Heart right ventricle (tissue), 16 donors: ENCODE measurements around the gene TLCD1. TPM values are rescaled to one million over a fixed set of nuclear protein-coding genes. Genes with fewer than 3 reads are reported as not detected.

ENCODE experiments used
- ATAC-seq, 8 donors: fragments of 200-7000 bp; cut with Tn5 transposase; one replicate each; pipeline ENCODE4 v1.9.1; 2020; ENCODE audit warnings: mild to moderate bottlenecking in 8 of 8, moderate library complexity in 8 of 8, moderate number of reproducible peaks in 1 of 8
- DNase-seq, 2 donors: peaks; one replicate each; pipeline ENCODE4 v3.0.0-alpha.2; 2020
- H3K27ac ChIP-seq, 10 donors: fragments of 200-600 bp; sonication (generic) in 2 of 10; one replicate each; pipeline versions ENCODE4 v1.5.0 to v1.8.0; 2020 to 2022; ENCODE audit warnings: mild to moderate bottlenecking in 3 of 10
- H3K27me3 ChIP-seq, 7 donors: fragments of 200-600 bp; one replicate each; pipeline ENCODE4 v1.8.0; 2021 to 2022; ENCODE audit warnings: mild to moderate bottlenecking in 2 of 7
- H3K36me3 ChIP-seq, 9 donors: fragments of 200-600 bp; sonication (generic) in 1 of 9; one replicate each; pipeline versions ENCODE4 v1.5.0 to v1.8.0; 2020 to 2022; ENCODE audit warnings: mild to moderate bottlenecking in 2 of 9
- H3K4me1 ChIP-seq, 9 donors: fragments of 200-600 bp; sonication (generic) in 1 of 9; one replicate each; pipeline versions ENCODE4 v1.5.0 to v1.8.0; 2020 to 2022; ENCODE audit warnings: mild to moderate bottlenecking in 4 of 9
- H3K4me3 ChIP-seq, 10 donors: fragments of 200-600 bp; sonication (generic) in 2 of 10; one replicate each; pipeline versions ENCODE4 v1.5.0 to v1.8.0; 2020 to 2022; ENCODE audit warnings: mild to moderate bottlenecking in 7 of 10, moderate library complexity in 2 of 10
- H3K9me3 ChIP-seq, 11 donors: fragments of 200-600 bp in 10 of 11; sonication (generic) in 2 of 11; one replicate each; pipeline versions ENCODE4 v1.5.0 to v1.8.0; 2013 to 2022; ENCODE audit warnings: mild to moderate bottlenecking in 2 of 11, control low read depth in 1 of 11, moderate library complexity in 1 of 11
- WGBS, 2 donors: extraction: QIAGEN DNeasy Blood & Tissue Kit; methylation state at CpG; one replicate each; pipeline ENCODE4 v1.1.7; 2013; ENCODE audit warnings: inconsistent platforms in 1 of 2; 5-methylcytosine and 5-hydroxymethylcytosine counted together
- intact Hi-C, 10 donors: fragments of 100-400 bp; cut with DNase I; formaldehyde crosslinking; loops; one replicate each; pipeline versions ENCODE4 v1.11.1 to v1.14.2; 2022
- polyA plus RNA-seq, 2 donors: library from polyadenylated mRNA; stranded (reverse); fragments of 200-250 nt; gene quantifications; one replicate each; pipeline ENCODE4 v1.2.3, GENCODE V29; 2013
- total RNA-seq, 10 donors: library from RNA; stranded (reverse); fragmentation: NEBNext Ultra II Directional in 3 of 10; extraction: Animal tissue kit (Norgen Biotek cat#: 25700) in 3 of 10; gene quantifications; one replicate each; pipeline versions ENCODE4 v1.2.1 to v1.2.4, GENCODE V29; 2021 to 2023
- TF ChIP-seq, protein P1 (sequence below), 9 donors: fragments of 200-600 bp; sonication (generic) in 2 of 9; IDR thresholded peaks; one replicate each; pipeline versions ENCODE4 v1.5.0 to v1.8.0; 2021 to 2022; ENCODE audit warnings: antibody characterized with exemption in 9 of 9, mild to moderate bottlenecking in 5 of 9, moderate library complexity in 1 of 9
- donor health status: Arrhythmogenic right ventricular cardiomyopathy.
- donor health status: ischemic (EF 13 %, LVEDD 7.1; RV severe dilation, severe dysfunction).
- donor health status: healthy with polysubstance abuse.
- donor health status: DM: no; HTN: yes; CAD: no.
- donor health status: DM: no; HTN: no; CAD: no.
- donor health status: ischemic (EF 25% LVEDD 6.9; RV normal size, moderate dysfunction).
- donor health status: ischemic (EF 25% LVEDD 5.7; RV mildly dilated, moderate dysfunction).
- donor health status: healthy.
- donor health status: DM: yes; HTN: yes; CAD: no.
- donor health status: Ischemic cardiomyopathy.
- donor health status: ischemic (EF 35%, LVEDD 5.7; RV mildly dilated, moderate dysfunction).
- donor health status: nonischemic (EF 11% LVEDD 7.7; RV severe dilation, severe dysfunction).
- donor health status: DM: yes; HTN: yes; CAD: no.
- donor health status: PGD.
- donor health status: ischemic (EF 29% LVEDD 5.4; RV normal size, mild dysfunction).
- donor health status: nonischemic (EF 23%, LVEDD 6.1; RV moderate dilation, normal function).

The TLCD1 gene
- total and polyA plus RNA-seq, 12 donors = 0.36 to 9.3 (median 1.1) TPM

DNA sequence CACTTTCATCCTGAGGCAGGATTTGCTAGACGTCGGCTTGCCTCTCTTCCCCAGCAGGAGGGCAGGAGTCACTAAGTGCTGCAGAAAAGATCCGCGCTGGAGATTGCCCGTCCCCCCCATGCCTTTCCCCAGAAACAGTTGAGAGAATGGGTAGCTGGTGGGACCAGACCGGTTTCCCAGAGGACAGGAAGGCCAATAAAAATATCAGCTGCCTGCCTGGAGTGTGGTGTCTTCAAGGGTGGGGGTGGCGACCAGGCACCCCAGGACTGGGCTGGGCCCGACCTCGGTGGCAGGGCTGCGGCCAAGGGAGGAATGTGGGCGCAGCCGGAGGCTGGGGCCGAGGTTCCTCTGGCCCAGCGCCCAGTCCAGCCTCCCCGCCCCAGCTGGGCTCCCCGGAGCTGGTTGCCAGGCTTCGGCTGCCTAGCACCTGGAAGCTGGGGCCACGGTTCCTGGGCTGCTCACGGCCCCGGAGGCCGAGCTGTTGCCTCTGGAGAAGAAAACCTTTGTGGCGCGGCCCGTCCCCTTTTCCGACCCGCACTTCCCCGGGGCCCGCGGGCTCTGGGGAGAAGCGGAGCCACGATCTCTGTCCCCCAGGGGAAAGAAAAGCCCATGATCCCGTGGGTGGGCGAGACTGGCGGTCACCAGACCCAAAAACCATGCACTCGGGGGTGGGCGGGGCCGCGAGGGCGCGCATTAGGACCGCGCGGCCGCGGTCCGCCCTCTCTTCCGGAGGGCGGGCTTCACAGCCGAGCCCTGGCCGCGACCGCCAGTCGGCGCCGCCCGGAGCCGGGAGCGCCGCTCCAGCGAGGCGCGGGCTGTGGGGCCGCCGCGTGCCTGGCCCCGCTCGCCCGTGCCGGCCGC is 17.4 kb upstream of the TLCD1 start, which contains the start of gene TRAF4:
Gene TRAF4 (plus strand): TSS at position 769 of the 861 bp plus-strand sequence. CDS start 102 bp downstream, outside the sequence.
- Histone ChIP-seq H3K27ac (peak within 1 kb of the TSS; percentile 21 to 91 (median 84)), H3K27me3 (peaks cover 0 to 5% (median 0%) of the 10 kb centered on the region in 7 donors), H3K9me3 (no peaks in the 10 kb centered on the region), H3K36me3 (peaks cover 0 to 15% (median 0%) of the 10 kb centered on the region in 9 donors), H3K4me3 (peak within 1 kb of the TSS; percentile 35 to 88 (median 72)), H3K4me1 (peaks cover 6 to 61% (median 40%) of the 10 kb centered on the region in 9 donors)
- TF ChIP-seq, protein P1, sequence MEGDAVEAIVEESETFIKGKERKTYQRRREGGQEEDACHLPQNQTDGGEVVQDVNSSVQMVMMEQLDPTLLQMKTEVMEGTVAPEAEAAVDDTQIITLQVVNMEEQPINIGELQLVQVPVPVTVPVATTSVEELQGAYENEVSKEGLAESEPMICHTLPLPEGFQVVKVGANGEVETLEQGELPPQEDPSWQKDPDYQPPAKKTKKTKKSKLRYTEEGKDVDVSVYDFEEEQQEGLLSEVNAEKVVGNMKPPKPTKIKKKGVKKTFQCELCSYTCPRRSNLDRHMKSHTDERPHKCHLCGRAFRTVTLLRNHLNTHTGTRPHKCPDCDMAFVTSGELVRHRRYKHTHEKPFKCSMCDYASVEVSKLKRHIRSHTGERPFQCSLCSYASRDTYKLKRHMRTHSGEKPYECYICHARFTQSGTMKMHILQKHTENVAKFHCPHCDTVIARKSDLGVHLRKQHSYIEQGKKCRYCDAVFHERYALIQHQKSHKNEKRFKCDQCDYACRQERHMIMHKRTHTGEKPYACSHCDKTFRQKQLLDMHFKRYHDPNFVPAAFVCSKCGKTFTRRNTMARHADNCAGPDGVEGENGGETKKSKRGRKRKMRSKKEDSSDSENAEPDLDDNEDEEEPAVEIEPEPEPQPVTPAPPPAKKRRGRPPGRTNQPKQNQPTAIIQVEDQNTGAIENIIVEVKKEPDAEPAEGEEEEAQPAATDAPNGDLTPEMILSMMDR (IDR thresholded peaks at IDR 0.05) = peak in 3 of 9 donors; percentile 34 to 59 (median 41)
- intact Hi-C loops = loop anchor here in 2 of 10 donors (2.0 kb wide), 1 partner anchor 15 kb away; the partner anchor contains the start of gene NEK8 (in 2 of the 2)
- WGBS, 2 donors = 1% methylated on average over 62 to 70 of the region's 70 CpGs
- DNase-seq (peak; percentile 74 to 79), ATAC-seq (peak; percentile 87 to 95 (median 88))

DNA sequence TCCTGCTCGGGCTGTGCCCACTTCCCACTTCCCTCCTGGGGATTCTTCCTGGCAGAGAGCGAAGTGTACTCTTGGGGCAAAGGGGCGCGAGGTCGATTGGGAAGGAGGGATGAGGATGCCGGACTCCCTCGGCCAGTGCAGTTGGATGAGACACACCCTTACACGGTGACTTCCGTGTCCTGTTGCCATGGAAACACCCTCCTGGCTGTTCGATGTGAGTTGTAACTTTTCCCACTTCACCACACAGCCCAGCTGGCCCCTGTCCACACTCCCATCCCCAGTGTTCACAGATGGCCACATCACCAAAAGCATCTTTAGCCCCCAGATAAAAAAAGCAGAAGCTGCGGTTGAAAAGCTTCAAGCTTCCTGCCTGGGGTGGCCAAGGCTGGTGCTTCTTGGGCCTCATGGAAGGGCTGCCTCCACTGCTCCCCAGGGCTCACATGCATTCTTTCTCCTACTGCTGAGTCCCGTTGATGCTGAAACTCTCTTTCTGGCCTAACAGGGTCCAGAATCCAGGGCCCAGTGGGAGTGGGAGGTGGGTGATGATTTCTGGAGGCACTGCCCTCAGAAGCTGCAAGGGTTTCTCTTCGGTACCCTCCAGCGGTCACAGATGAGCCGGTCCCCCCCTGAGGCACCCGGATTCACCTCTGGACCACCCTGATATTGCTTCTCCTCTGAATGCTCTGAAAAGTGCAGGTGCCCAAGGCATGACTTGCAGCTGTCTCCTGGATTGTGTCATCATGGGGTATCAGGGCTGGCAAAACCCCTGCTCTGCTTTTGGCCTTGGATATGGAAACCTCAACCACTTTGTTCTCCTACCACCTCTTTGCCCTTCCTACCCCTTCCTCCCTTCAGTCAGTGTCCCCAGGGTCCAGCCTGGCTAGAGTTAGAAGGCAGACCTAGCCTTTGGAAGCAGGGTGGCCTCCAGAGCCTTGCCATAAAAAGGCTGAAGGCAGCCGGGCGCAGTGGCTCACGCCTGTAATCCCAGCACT is 15.6 kb upstream of the TLCD1 start:
- H3K4me1 ChIP-seq = peaks cover 6 to 52% (median 32%) of the 10 kb centered on the region in 9 donors
- H3K27me3 ChIP-seq = peaks cover 0 to 5% (median 0%) of the 10 kb centered on the region in 7 donors
- TF ChIP-seq, protein P1 (IDR thresholded peaks at IDR 0.05) = no peak
- no peak for ATAC-seq
- no peak overlapping the region for H3K4me3 ChIP-seq
- 76 to 80% methylated on average over 19 of the region's 19 CpGs for WGBS, 2 donors
- no peaks in the 10 kb centered on the region for H3K9me3 ChIP-seq
- intact Hi-C loops = no loop called here
- no peak overlapping the region for H3K27ac ChIP-seq
- DNase-seq = no peak
- no peaks in the 10 kb centered on the region for H3K36me3 ChIP-seq

DNA sequence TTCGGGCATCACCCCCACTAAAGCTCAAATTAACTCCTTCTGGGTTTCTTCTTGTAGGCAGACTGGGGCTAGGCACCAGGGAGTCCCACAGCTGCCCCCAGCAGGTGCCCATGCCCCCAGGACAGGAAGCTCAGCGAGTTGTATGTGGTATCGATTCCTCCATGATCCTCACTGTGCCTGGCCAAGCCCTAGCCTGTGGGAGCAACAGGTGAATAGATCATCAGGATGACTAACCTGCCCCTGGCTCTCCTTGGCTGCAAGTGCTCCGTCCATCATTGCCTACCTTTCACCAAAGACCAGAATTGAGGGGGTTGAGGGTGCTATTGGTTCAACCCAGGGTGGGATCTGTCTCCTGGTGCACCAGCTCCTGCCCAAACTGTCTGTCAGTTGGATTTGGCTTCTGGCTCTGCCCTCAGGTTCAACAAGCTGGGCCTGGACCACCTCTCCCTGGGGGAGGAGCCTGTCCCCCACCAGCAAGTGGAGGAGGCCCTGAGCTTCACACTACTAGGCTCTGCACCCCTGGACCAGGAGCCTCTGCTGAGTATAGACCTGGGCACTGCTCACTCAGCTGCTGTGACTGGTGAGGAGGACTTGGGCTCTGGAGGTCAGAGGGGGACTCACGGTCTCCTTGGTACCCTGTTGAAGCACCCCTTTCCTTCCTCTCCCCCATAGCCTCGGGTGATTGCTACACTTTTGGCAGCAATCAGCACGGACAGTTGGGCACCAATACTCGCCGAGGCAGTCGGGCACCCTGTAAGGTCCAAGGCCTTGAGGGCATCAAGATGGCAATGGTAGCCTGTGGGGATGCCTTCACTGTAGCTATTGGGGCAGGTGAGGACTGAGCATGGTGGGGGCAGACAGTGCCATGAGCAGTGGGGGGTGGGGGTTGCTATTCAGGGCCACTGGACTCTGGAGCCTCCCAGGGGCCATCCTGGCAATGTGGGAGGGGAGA is 14.6 kb upstream of the TLCD1 start:
- no peak for ATAC-seq
- TF ChIP-seq, protein P1 (IDR thresholded peaks at IDR 0.05) = no peak
- H3K4me1 ChIP-seq = peaks cover 6 to 43% (median 22%) of the 10 kb centered on the region in 9 donors
- H3K4me3 ChIP-seq = no peak overlapping the region
- no peaks in the 10 kb centered on the region for H3K9me3 ChIP-seq
- WGBS, 2 donors = 87 to 89% methylated on average over 10 of the region's 10 CpGs
- no peak for DNase-seq
- peaks cover 0 to 5% (median 0%) of the 10 kb centered on the region in 7 donors for H3K27me3 ChIP-seq
- intact Hi-C loops = no loop called here
- no peak overlapping the region for H3K27ac ChIP-seq
- H3K36me3 ChIP-seq = no peaks in the 10 kb centered on the region
